NCI-H1417 (cell line): Measurements from ENCODE around the gene ATG9A.

Source experiments
- DNase-seq, 3 experiments: peaks; one replicate each; lab custom pipeline; 2025; lab: John Stamatoyannopoulos, UW

The ATG9A gene

DNA sequence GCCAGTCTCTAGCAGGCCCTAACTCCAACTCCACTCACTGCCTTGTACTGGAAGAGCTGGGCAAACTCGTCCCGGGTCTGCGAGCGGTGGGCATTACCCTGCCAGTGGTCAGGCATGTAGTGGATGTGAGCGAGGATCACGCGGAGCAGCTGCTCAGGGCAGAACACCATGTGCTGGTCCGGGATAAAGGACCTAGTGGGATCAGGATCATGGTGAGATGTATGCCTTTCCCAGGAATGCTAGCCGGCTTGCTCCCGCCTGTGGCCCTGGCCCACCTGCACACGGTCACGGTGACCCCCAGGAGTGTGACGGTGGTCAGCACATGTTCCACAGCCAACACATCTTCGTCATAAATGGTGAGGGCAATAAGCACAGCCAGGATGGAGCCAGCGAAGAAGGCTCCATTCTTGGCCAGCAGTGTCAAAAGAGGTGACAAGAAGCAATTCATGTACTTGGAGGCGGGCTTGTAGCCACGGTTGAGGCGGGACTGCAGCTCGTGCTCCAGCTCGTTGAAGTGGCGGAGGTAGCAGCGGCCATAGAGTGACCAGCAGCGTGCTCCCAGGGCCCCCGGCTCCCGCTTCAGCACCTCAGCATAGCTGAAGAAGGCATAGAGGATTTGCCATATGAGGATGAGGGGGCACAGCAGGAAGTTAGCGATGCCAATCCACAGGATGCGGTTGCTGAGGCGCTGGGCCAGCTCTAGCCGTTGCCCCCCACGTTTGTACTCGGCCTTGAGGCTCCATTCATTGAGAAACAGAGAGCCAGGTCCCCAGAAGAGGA is 5.4 kb downstream of the ATG9A start:
- no peak for DNase-seq

- no peak for DNase-seq
Measured at GRCh38 chr2:219221957-219222518, 7.4 kb downstream of the ATG9A start.

- DNase-seq: no peak
Measured at GRCh38 chr2:219220652-219221402, 8.6 kb downstream of the ATG9A start.

DNA sequence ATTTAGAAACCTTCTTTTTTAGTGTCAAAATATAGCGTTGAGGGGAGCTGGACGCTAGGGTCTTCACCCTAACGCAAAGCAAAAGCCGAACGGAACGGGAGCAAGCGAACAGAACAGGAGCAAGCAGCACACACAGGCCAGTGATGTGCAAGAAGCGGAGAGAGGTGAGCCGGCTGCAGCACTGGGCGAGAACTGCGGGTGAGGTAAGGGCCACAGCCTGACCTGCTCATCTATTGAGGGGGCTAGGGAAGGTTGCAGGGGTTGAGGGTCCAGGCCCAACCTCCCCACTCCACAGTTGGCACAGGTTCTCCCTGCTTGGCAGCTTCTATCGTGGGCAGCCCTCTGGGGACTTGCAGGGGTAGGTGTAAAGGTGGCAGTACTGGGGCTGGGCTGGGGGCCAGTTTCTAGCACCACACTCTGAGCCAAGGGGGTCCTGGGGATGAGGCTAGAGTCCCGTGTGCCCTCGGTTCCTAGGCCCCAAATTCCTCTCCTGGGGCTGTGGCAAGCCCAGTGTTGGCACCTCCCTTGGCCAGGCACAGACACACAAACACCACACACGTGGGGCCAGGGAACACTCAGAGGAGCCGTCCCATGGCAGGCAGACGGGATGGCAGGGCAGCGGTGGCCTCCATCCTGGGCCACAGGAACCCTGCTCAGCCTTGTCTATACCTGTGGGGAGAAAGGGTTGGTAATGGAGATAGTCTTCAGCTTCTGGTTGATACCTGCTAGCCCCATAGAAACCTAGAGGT is 9.5 kb downstream of the ATG9A start:
- no peak for DNase-seq

DNA sequence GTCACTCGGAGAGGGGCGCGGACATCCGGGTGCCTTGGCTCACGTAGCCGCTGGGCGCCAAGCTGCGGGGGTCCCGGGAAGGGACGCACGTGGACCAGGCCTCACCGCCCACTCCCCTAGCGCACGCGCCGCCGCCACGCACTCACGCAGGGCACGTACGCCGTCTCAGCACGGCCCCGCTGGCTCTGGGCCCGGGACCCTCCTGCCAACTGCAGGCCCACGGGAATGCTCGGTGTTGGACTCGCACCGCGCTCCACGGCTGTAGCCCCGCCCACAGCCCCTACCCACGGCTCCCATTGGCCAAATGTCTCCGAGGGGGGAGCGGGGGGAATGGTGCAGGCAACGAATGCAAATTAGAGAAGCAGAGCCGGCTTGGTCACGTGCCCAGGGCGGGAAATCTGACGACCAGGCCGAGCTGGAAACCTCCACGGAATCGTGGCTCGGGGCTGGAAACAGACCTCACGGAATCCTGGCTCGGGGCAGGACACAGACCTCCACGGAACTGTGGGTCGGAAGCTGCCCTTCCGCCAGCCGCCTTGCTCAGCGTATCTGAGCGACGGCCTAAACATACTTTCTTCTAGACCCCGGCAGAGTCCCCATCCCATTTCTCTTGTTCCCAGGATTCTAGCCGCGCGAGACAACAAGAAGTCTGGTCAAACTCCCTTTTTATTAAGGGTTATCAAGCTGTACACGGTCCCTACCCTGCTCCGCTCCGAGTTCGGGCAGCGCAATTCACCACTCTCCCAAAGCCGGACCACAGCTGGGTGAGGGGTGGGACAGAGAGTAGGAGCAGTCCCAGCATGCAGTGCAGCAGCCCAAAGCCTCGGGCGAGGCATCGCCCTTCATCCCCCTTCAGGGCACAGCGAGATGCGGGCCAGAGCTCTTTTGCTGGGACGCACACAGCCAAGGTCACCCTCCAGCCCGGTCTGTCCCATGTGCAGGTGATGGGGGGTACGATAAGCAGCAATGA is 10.4 kb downstream of the ATG9A start, which contains the start of gene ABCB6:
Gene ABCB6, minus strand, starts transcription at position 227 of the 970 bp plus-strand sequence. CDS start 285 bp downstream, outside the sequence.
- peak; percentile 88 to 98 (median 96) for DNase-seq

DNA sequence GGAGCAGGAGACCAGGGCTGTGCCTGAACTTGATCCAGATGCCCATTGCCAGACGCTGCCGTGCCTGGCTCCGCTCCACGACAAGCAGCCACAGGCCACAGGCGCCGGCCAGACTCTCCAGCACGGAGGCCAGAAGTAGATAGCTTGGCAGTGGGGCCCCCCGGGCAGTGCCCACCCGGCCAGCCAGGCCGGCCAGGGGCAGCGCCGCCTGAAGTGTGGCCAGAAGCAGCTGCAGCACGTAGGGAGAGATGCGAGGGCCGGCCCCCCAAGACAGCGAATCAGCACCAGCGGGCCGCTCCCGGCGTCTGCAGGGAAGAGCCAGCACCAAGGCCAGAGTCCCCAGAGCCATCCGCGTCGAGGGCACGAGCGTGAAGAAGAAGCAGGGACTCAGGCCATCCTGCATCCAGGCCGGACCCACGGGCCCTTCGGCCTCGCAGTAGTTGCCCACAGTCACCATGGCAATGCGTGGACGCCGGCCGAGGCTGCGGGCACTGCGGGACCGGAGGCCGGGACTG is 11.2 kb downstream of the ATG9A start:
- DNase-seq: peak in 2 of 3 experiments; percentile 92

GRCh38 chr2:219216535-219216915 is 12.9 kb downstream of the ATG9A start:
- no peak for DNase-seq

DNA sequence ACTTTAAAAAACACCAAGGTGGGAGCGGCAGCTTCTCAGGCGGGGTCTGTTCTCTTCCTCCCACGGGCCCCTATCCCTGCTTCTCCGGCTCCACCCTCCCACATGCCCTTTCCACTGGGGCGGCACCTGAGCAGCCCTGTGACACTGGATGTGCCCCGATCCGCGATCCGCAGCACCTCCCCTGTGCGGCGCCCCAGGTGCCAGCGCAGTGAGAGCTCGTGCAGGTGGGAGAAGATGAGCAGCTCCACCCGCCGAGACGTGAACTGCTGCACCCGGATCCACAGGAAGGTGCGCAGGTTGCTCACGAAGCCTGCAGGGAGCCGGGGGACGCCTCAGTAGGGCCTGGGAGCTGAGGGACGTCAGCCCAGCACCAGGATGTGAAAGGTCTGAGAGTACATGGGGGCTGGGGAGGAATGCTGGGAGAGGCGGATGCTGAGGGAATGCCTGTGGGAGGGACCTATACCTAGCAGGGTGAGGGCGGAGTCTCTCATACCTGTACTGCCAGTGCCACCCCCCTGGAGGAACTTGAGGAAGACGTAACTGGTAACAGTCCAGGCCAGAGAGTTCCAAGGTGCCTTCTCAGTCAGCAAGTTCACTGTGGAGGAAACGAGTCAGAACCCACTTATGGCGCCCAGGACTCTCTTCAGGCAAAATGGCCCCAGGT is 13.4 kb downstream of the ATG9A start:
- DNase-seq: no peak

DNA sequence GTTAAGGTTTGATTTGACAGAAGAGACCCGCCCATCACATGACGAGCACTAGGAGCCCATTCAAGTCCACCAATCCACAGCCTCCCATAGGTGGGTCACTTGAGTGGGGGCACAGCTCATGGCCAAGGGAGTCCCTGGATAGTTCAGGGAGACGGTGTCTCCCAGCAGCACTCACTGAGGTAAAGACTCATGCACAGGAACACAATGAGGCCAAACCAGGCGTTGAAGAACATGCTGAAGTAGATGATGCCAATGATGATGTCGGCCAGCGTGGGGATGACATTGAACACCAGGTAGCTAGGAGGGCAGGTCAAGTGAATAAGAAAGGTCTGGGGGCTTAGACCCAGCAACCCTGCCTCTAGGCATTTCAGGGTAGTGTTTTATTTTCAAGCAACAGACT is 14.7 kb downstream of the ATG9A start:
- no peak for DNase-seq

DNA sequence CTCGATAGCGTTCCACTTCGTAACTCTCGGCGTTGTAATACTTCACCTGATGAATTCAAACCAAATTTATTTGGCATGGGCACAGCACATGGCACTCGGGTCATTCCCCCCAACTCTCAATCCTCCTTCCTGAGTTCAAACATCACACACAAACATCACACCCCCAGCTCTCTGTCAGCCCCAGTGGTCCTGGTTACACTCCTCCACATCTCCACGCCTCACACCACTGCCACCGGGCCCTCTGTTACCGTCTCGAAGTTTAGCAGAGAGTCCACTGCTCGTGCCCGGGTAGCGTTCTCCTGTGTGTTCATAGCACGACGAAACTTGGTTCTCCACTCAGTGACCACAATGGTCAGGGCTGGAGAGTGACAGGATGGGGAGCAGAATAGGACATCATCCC is 15.3 kb downstream of the ATG9A start:
- no peak for DNase-seq

- no peak for DNase-seq
Measured at GRCh38 chr2:219213486-219214071, 15.9 kb downstream of the ATG9A start.

DNA sequence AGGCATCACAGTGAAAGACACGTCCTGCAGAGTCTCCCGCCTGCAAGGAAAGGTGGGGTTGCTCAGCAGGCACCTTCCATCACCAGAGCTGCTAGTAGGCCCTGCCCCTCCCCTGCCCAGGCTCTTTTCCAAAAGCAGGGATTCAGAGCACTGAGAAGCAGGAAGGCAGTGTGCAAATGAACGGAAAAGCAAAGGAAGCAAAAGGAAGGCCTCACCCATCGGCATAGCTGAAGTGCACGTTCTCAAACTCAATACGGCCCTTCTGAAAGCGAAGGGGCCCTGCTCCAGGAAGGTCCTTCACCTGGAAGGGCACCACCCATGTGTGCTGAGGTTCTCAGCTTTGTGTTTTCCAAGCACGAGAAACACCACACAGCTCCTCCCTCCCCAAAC is 16.4 kb downstream of the ATG9A start:
- no peak for DNase-seq

- DNase-seq: no peak
Measured at GRCh38 chr2:219210886-219211362, 18.5 kb downstream of the ATG9A start.

DNA sequence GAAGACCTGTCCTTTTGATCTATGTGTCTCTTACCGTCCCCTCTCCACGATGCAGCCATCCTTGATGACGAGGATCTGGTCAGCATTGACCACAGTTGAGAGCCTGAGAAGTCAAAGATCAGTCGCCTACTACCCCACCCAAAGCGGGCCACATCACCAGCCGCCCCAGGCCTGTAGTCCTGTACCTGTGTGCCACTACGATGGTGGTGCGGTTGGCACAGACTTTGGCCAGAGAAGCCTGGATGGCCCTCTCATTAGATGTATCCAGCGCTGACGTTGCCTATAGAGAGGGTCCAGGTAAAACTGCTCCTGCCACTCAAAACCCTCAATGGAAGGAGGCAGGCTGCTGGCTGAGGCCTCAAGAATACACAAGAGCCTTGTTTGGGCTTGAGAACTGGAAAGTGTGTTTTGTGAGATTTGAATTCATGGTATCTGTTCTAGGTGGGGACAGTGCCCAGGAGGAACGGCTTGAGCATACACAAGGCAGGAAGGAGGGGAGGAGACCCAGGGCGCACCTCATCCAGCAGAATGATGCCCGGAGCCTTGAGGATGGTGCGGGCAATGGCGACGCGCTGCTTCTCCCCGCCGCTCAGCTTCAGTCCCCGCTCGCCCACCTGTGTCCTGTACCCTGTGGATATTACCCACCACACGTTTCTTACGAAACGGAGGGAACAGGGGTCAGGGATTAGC is 19.1 kb downstream of the ATG9A start:
- DNase-seq: no peak

- DNase-seq: no peak
Measured at GRCh38 chr2:219209236-219210195, 19.9 kb downstream of the ATG9A start.

- peak in 1 of 3 experiments; percentile 22 for DNase-seq
Measured at GRCh38 chr2:219207884-219208740, 21.3 kb downstream of the ATG9A start.
